Adrenal gland (tissue), 5 donors: Measurements from ENCODE around the gene SLC20A1.

Experiments
- POLR2A ChIP-seq, 2 donors: fragments of 450-650 bp; IDR thresholded peaks; one replicate each; pipeline ENCODE4 v1.6.1; 2017; ENCODE audit warnings: antibody characterized with exemption in 2 of 2, mild to moderate bottlenecking in 2 of 2, moderate library complexity in 1 of 2
- TF ChIP-seq, protein P1 (sequence below), 6 experiments: fragments of 450-650 bp in 4 of 6; fragments of 200-600 bp in 2 of 6; sonication (generic) in 1 of 6; IDR thresholded peaks; 1 replicate in 5 of 6; 2 replicates in 1 of 6; pipeline versions ENCODE4 v1.5.1 to v1.8.0; 2016 to 2021; ENCODE audit warnings: antibody characterized with exemption in 6 of 6, mild to moderate bottlenecking in 2 of 6, moderate library complexity in 1 of 6
- donor health status: DM: no; HTN: no; CAD: no.

GRCh38 chr2:112666761-112667122, 21.0 kb downstream of the SLC20A1 start:
- TF ChIP-seq, protein P1, sequence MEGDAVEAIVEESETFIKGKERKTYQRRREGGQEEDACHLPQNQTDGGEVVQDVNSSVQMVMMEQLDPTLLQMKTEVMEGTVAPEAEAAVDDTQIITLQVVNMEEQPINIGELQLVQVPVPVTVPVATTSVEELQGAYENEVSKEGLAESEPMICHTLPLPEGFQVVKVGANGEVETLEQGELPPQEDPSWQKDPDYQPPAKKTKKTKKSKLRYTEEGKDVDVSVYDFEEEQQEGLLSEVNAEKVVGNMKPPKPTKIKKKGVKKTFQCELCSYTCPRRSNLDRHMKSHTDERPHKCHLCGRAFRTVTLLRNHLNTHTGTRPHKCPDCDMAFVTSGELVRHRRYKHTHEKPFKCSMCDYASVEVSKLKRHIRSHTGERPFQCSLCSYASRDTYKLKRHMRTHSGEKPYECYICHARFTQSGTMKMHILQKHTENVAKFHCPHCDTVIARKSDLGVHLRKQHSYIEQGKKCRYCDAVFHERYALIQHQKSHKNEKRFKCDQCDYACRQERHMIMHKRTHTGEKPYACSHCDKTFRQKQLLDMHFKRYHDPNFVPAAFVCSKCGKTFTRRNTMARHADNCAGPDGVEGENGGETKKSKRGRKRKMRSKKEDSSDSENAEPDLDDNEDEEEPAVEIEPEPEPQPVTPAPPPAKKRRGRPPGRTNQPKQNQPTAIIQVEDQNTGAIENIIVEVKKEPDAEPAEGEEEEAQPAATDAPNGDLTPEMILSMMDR (IDR thresholded peaks at IDR 0.05): no peak
- no peak for TF ChIP-seq POLR2A (IDR thresholded peaks at IDR 0.05)
